Transverse colon (tissue), 3 donors: ENCODE data around the gene MOB3C.

Experiments
- CTCF ChIP-seq, 5 experiments: fragments of 200-600 bp in 3 of 5; fragments of 450-650 bp in 2 of 5; sonication (generic) in 3 of 5; IDR thresholded peaks; 1 replicate in 2 of 5; 2 replicates in 3 of 5; pipeline ENCODE4 v1.5.1; 2016 to 2017; ENCODE audit warnings: antibody characterized with exemption in 5 of 5, inconsistent platforms in 3 of 5, mild to moderate bottlenecking in 2 of 5, moderate library complexity in 1 of 5
- POLR2A ChIP-seq: fragments of 450-650 bp; IDR thresholded peaks from one replicate; pipeline ENCODE4 v1.6.1; 2016; ENCODE audit warnings: antibody characterized with exemption, mild to moderate bottlenecking, moderate library complexity

DNA sequence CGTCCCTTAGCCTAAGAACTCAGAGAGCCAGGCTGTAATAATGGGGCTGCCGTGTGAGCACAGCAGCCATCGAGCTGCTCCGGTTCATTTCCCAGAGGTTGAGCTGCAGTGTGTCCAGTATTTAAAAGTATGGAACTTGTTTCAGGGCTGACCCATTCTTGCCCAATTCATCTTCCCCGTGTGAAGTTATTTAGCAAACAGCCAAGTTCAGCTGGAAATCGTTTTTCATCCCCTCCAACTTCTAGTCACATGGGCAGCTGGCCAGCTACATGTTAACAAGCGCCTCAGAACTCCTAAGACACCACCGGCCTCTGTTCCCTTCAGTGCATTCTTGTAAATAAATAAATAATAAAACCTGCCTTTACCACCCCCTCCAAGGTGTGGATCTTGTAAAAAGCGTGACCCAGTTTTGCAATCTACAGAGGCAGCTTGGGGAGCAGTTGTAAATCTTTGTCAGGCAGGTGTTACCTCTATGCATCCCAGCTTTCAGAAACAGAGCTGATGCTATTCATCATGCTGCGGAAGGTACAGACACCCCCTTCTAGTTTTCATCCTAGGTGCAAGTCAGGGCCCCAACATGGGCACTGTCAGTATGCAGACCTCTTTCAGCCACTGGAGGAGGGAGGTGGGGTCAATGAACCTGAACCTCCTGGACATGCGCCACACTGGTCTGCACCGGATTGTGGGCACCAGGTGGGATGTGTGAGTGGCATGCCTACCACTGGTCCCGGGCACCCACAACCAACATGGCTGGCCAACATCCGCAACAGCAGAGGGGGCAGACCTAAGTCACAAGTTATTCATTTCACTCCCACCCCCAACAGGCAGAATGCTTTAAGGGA, 46.5 kb downstream of the MOB3C start:
- TF ChIP-seq CTCF (IDR thresholded peaks at IDR 0.05) (no peak), POLR2A (no peak)
